Measurements from ENCODE around the gene SHE.

The SHE gene

GRCh38 chr1:154502066-154502743 is at the start of gene SHE, which contains the start of gene TDRD10:
Gene SHE, minus strand, starts transcription at chr1:154502412. Its CDS starts 386 bp downstream, at chr1:154502026.
Gene TDRD10, plus strand, starts transcription at chr1:154502219. Its CDS starts 4,685 bp downstream, at chr1:154506904.
- H3K4me3 ChIP-seq (ENCODE audit: control insufficient read depth, low read depth, low read length) = no peak within 1 kb of the TSS
- TF ChIP-seq CTCF (IDR thresholded peaks at IDR 0.05; ENCODE audit: control insufficient read depth, insufficient read depth, low read depth, low read length, missing control alignments) = no peak
- DNase-seq (ENCODE audit: low read depth) = no peak

GRCh38 chr1:154551474-154551873 is 49.3 kb upstream of the SHE start:
- no peak for DNase-seq (ENCODE audit: low read depth)
- TF ChIP-seq CTCF (IDR thresholded peaks at IDR 0.05; ENCODE audit: control insufficient read depth, insufficient read depth, low read depth, low read length, missing control alignments) = no peak
- H3K4me3 ChIP-seq (ENCODE audit: control insufficient read depth, low read depth, low read length) = no peak overlapping the region

GRCh38 chr1:154550657-154551056 is 48.4 kb upstream of the SHE start:
- TF ChIP-seq CTCF (IDR thresholded peaks at IDR 0.05; ENCODE audit: control insufficient read depth, insufficient read depth, low read depth, low read length, missing control alignments) = no peak
- no peak overlapping the region for H3K4me3 ChIP-seq (ENCODE audit: control insufficient read depth, low read depth, low read length)
- DNase-seq (ENCODE audit: low read depth) = no peak

- no peak for TF ChIP-seq CTCF (IDR thresholded peaks at IDR 0.05; ENCODE audit: control insufficient read depth, insufficient read depth, low read depth, low read length, missing control alignments)
- DNase-seq (ENCODE audit: low read depth) = no peak
- no peak overlapping the region for H3K4me3 ChIP-seq (ENCODE audit: control insufficient read depth, low read depth, low read length)
Measured at GRCh38 chr1:154550070-154550469, 47.9 kb upstream of the SHE start.

GRCh38 chr1:154549202-154549770 is 47.1 kb upstream of the SHE start:
- H3K4me3 ChIP-seq (ENCODE audit: control insufficient read depth, low read depth, low read length) = no peak overlapping the region
- TF ChIP-seq CTCF (IDR thresholded peaks at IDR 0.05; ENCODE audit: control insufficient read depth, insufficient read depth, low read depth, low read length, missing control alignments) = no peak
- no peak for DNase-seq (ENCODE audit: low read depth)

GRCh38 chr1:154548028-154548427 is 45.8 kb upstream of the SHE start:
- DNase-seq (ENCODE audit: low read depth) = no peak
- TF ChIP-seq CTCF (IDR thresholded peaks at IDR 0.05; ENCODE audit: control insufficient read depth, insufficient read depth, low read depth, low read length, missing control alignments) = no peak
- H3K4me3 ChIP-seq (ENCODE audit: control insufficient read depth, low read depth, low read length) = no peak overlapping the region

Data from AG09309 (cell line).